GM12878 (cell line): ENCODE results near the gene ZNFX1. TPM values are rescaled to one million over a fixed set of nuclear protein-coding genes. Genes with fewer than 3 reads are reported as not detected.
A peak's percentile ranks its signal among the peaks of the same experiment; 100 is the strongest.

Experiments used
- ATF2 ChIP-seq: IDR thresholded peaks from 2 replicates; pipeline ENCODE4 v1.6.1; 2012; ENCODE audit warnings: low read length, inconsistent platforms
- BACH1 ChIP-seq: fragments of 450-650 bp; IDR thresholded peaks from 2 replicates; pipeline ENCODE4 v1.6.1; 2017; ENCODE audit warnings: mild to moderate bottlenecking, borderline replicate concordance
- BCL3 ChIP-seq: IDR thresholded peaks from 2 replicates; pipeline ENCODE4 v1.6.1; 2011; ENCODE audit warnings: borderline replicate concordance, low read depth, mild to moderate bottlenecking, moderate library complexity, low read length; ENCODE audit not compliant: insufficient read depth, poor library complexity, severe bottlenecking
- BCLAF1 ChIP-seq: fragments of 450-650 bp; IDR thresholded peaks from 2 replicates; pipeline ENCODE4 v1.6.1; 2017; ENCODE audit warnings: antibody characterized with exemption, mild to moderate bottlenecking, moderate library complexity
- CBX5 ChIP-seq: sonication (generic); IDR thresholded peaks from 2 replicates; pipeline ENCODE4 v1.6.1; 2016; ENCODE audit warnings: low read depth, moderate library complexity, mild to moderate bottlenecking, inconsistent platforms
- CHD2 ChIP-seq: IDR thresholded peaks from 2 replicates; pipeline ENCODE4 v1.6.1; 2011; ENCODE audit warnings: low read depth, low read length, improper control_type of control experiment, borderline replicate concordance
- CUX1 ChIP-seq: IDR thresholded peaks from 2 replicates; pipeline ENCODE4 v1.6.1; 2012; ENCODE audit warnings: improper control_type of control experiment, low read depth, low read length; ENCODE audit not compliant: insufficient replicate concordance
- EED ChIP-seq: sonication (generic); IDR thresholded peaks from 2 replicates; pipeline ENCODE4 v1.6.1; 2016; ENCODE audit warnings: antibody characterized with exemption, low read depth
- EP300 ChIP-seq, 2 experiments: fragments of 150-350 bp in 1 of 2; IDR thresholded peaks; 2 replicates each; pipeline ENCODE4 v1.6.1; 2011 to 2012; ENCODE audit warnings: low read depth in 2 of 2, low read length in 2 of 2, borderline replicate concordance in 1 of 2, improper control_type of control experiment in 1 of 2, inconsistent platforms in 1 of 2; ENCODE audit not compliant: control insufficient read depth in 1 of 2
- MYC ChIP-seq: IDR thresholded peaks from 2 replicates; pipeline ENCODE4 v1.6.1; 2011; ENCODE audit warnings: mild to moderate bottlenecking, low read length, moderate library complexity, inconsistent platforms; ENCODE audit not compliant: insufficient read depth, insufficient replicate concordance, insufficient read length, severe bottlenecking
- NR2F1 ChIP-seq: fragments of 450-650 bp; conservative IDR thresholded peaks from 2 replicates; pipeline ENCODE4 v1.6.1; 2017; ENCODE audit warnings: mild to moderate bottlenecking
- RBBP5 ChIP-seq: fragments of 200-600 bp; sonication (generic); conservative IDR thresholded peaks from 2 replicates; pipeline ENCODE4 v1.6.1; 2016
- SMC3 ChIP-seq: IDR thresholded peaks from 2 replicates; pipeline ENCODE4 v1.6.1; 2011; ENCODE audit warnings: low read length, improper control_type of control experiment, borderline replicate concordance
- TCF12 ChIP-seq: IDR thresholded peaks from 2 replicates; pipeline ENCODE4 v1.6.1; 2011; ENCODE audit warnings: low read depth, mild to moderate bottlenecking, low read length
- WRNIP1 ChIP-seq: IDR thresholded peaks from 2 replicates; pipeline ENCODE4 v1.6.1; 2011; ENCODE audit warnings: low read depth, low read length, improper control_type of control experiment, borderline replicate concordance
- YY1 ChIP-seq: IDR thresholded peaks from 2 replicates; pipeline ENCODE4 v1.6.1; 2011; ENCODE audit warnings: low read depth, mild to moderate bottlenecking, low read length
- ZBED1 ChIP-seq: IDR thresholded peaks from 2 replicates; pipeline ENCODE4 v1.6.1; 2016; ENCODE audit warnings: borderline replicate concordance
- ZSCAN29 ChIP-seq: fragments of 450-650 bp; IDR thresholded peaks from 2 replicates; pipeline ENCODE4 v1.6.1; 2017; ENCODE audit warnings: mild to moderate bottlenecking, moderate library complexity
- polyA plus RNA-seq, 11 experiments: library from polyadenylated mRNA; depleted of rRNA in 4 of 11; unstranded in 6 of 11; stranded (reverse) in 5 of 11; fragments of >200 nt; fragmentation: Nextera tagmentation in 4 of 11; fragmentation: Illumina TruSeq in 1 of 11; extraction: Ambion mirVana in 4 of 11; extraction: Trizol in 1 of 11; gene quantifications; 1 replicate in 1 of 11; 2 replicates in 10 of 11; pipeline versions ENCODE4 v1.2.1 to v1.2.3, GENCODE V29; 2011 to 2016; ENCODE audit warnings: inconsistent platforms in 2 of 11, missing spikeins in 2 of 11, low read depth in 1 of 11
- total RNA-seq, 4 experiments: library from RNA; depleted of rRNA in 3 of 4; stranded (reverse); fragments of >200 nt in 3 of 4; fragmentation: Illumina TruSeq in 1 of 4; extraction: Trizol in 1 of 4; gene quantifications; 2 replicates each; pipeline versions ENCODE4 v1.2.1 to v1.2.3, GENCODE V29; 2013 to 2021

The ZNFX1 gene
- total and polyA plus RNA-seq, 10 of the 15 experiments (the other 5 are each of a cell fraction or from before 2014, with no cell fraction given) = 7.4 to 31.5 (median 25.6) TPM

GRCh38 chr20:49278036-49278817 lies at the start of gene ZNFX1 (continued):
- TF ChIP-seq BACH1 (peak; percentile 83), EP300 (IDR thresholded peaks at IDR 0.05; ENCODE audit: borderline replicate concordance in 1 of 2, control insufficient read depth in 1 of 2, low read depth in 2 of 2, low read length in 2 of 2) (0 out of 4 replicates have a peak, but pooled peaks of 1 of the 2 experiments have one; percentile 9), YY1 (peak; percentile 98), TCF12 (peak; percentile 89), ATF2 (no peak), WRNIP1 (peak; percentile 98; the same call in 1 of the 2 replicates), BCL3 (no peak), RBBP5 (no peak), BCLAF1 (no peak), ZSCAN29 (0 out of 2 replicates have a peak, but pooled peaks have one; percentile 16), NR2F1 (peak; percentile 58), ZBED1 (peak; percentile 97), CHD2 (0 out of 2 replicates have a peak, but pooled peaks have one; percentile 2), MYC (peak; percentile 50), CBX5 (peak; percentile 48), EED (0 out of 2 replicates have a peak, but pooled peaks have one; percentile 22), SMC3 (no peak), CUX1 (no peak)
